Mesenchymal stem cell (in vitro differentiated cells and primary cell): ENCODE data around the gene GYPC.
A peak's percentile ranks its signal among the peaks of the same experiment; 100 is the strongest.
"Not testable (repeated sequence)": the region's sequence is repeated elsewhere in the genome, so short reads cannot be mapped to it uniquely, and the experiment has no call there.

Source experiments
- DNase-seq: peaks from one replicate; pipeline ENCODE4 v3.0.0-alpha.2; 2013
- H2AFZ ChIP-seq: one replicate; pipeline ENCODE4 v1.6.1; 2013; ENCODE audit warnings: low read depth, mild to moderate bottlenecking, control low read depth, inconsistent platforms, low read length, moderate library complexity
- H2AK5ac ChIP-seq: 2 replicates; pipeline ENCODE4 v1.6.1; 2013; ENCODE audit warnings: low read length, moderate library complexity, mild to moderate bottlenecking, inconsistent platforms; ENCODE audit not compliant: severe bottlenecking
- H2BK120ac ChIP-seq: one replicate; pipeline ENCODE4 v1.6.1; 2013; ENCODE audit warnings: low read depth, mild to moderate bottlenecking, inconsistent platforms, low read length, moderate library complexity
- H2BK12ac ChIP-seq, 2 experiments: one replicate each; pipeline ENCODE4 v1.6.1; 2013; ENCODE audit warnings: inconsistent platforms in 2 of 2, low read length in 2 of 2, mild to moderate bottlenecking in 2 of 2, moderate library complexity in 2 of 2, control low read depth in 1 of 2
- H2BK15ac ChIP-seq: one replicate; pipeline ENCODE4 v1.6.1; 2013; ENCODE audit warnings: mild to moderate bottlenecking, low read depth, inconsistent platforms; ENCODE audit not compliant: poor library complexity, severe bottlenecking
- H2BK5ac ChIP-seq: 2 replicates; pipeline ENCODE4 v1.6.1; 2013; ENCODE audit warnings: low read depth, mild to moderate bottlenecking, low read length, control low read depth, inconsistent platforms; ENCODE audit not compliant: poor library complexity, severe bottlenecking
- H3K14ac ChIP-seq, 2 experiments: one replicate each; pipeline ENCODE4 v1.6.1; 2013; ENCODE audit warnings: inconsistent platforms in 2 of 2, low read length in 2 of 2, control low read depth in 1 of 2, mild to moderate bottlenecking in 1 of 2, moderate library complexity in 1 of 2
- H3K18ac ChIP-seq, 2 experiments: one replicate each; pipeline ENCODE4 v1.6.1; 2013; ENCODE audit warnings: inconsistent platforms in 2 of 2, low read length in 2 of 2, control low read depth in 1 of 2, low read depth in 1 of 2, mild to moderate bottlenecking in 1 of 2
- H3K23ac ChIP-seq, 2 experiments: one replicate each; pipeline ENCODE4 v1.6.1; 2013; ENCODE audit warnings: inconsistent platforms in 2 of 2, low read length in 2 of 2, mild to moderate bottlenecking in 2 of 2, moderate library complexity in 2 of 2, control low read depth in 1 of 2
- H3K27ac ChIP-seq: 2 replicates; pipeline ENCODE4 v1.5.1; 2013; ENCODE audit warnings: mild to moderate bottlenecking, moderate library complexity, low read length, control low read depth, inconsistent platforms; ENCODE audit not compliant: poor library complexity, severe bottlenecking
- H3K27me3 ChIP-seq, 2 experiments: 2 replicates each; pipeline versions ENCODE4 v1.6.1 to v1.7.0; 2013; ENCODE audit warnings: low read length in 2 of 2, mild to moderate bottlenecking in 2 of 2, moderate library complexity in 2 of 2, control low read depth in 1 of 2, inconsistent platforms in 1 of 2; ENCODE audit not compliant: control insufficient read depth in 1 of 2, insufficient read depth in 1 of 2
- H3K36me3 ChIP-seq, 2 experiments: 2 replicates each; pipeline versions ENCODE4 v1.6.1 to v1.7.0; 2013; ENCODE audit warnings: low read length in 2 of 2, control low read depth in 1 of 2, inconsistent platforms in 1 of 2, low read depth in 1 of 2, mild to moderate bottlenecking in 1 of 2; ENCODE audit not compliant: insufficient read depth in 2 of 2, control insufficient read depth in 1 of 2
- H3K4ac ChIP-seq, 2 experiments: one replicate each; pipeline ENCODE4 v1.6.1; 2013; ENCODE audit warnings: inconsistent platforms in 2 of 2, low read length in 2 of 2, mild to moderate bottlenecking in 2 of 2, moderate library complexity in 2 of 2, control low read depth in 1 of 2, low read depth in 1 of 2
- H3K4me1 ChIP-seq: 2 replicates; pipeline ENCODE4 v1.6.1; 2013; ENCODE audit warnings: low read depth, low read length, control low read depth; ENCODE audit not compliant: control insufficient read depth, insufficient read depth
- H3K4me2 ChIP-seq: 2 replicates; pipeline ENCODE4 v1.6.1; 2013; ENCODE audit warnings: low read length, mild to moderate bottlenecking, inconsistent platforms; ENCODE audit not compliant: poor library complexity, severe bottlenecking
- H3K4me3 ChIP-seq, 2 experiments: 2 replicates each; pipeline versions ENCODE4 v1.5.1 to v1.7.0; 2013; ENCODE audit warnings: low read length in 2 of 2, mild to moderate bottlenecking in 2 of 2, control low read depth in 1 of 2, low read depth in 1 of 2; ENCODE audit not compliant: insufficient read depth in 1 of 2
- H3K79me1 ChIP-seq: replicated peaks from 2 replicates; pipeline ENCODE4 v1.6.1; 2013; ENCODE audit warnings: mild to moderate bottlenecking, control low read depth, low read length, inconsistent platforms; ENCODE audit not compliant: poor library complexity, severe bottlenecking
- H3K9ac ChIP-seq: 2 replicates; pipeline ENCODE4 v1.7.0; 2013; ENCODE audit warnings: mild to moderate bottlenecking, low read length, moderate library complexity
- H3K9me3 ChIP-seq: 2 replicates; pipeline ENCODE4 v1.7.0; 2013; ENCODE audit warnings: mild to moderate bottlenecking, low read length; ENCODE audit not compliant: control insufficient read depth
- H4K8ac ChIP-seq: one replicate; pipeline ENCODE4 v1.6.1; 2013; ENCODE audit warnings: inconsistent platforms, mild to moderate bottlenecking, low read length, moderate library complexity
- H4K91ac ChIP-seq: one replicate; pipeline ENCODE4 v1.6.1; 2013; ENCODE audit warnings: mild to moderate bottlenecking, low read length, inconsistent platforms
- WGBS: methylation state at CpG from one replicate; pipeline ENCODE4 v1.1.7; 2013; ENCODE audit warnings: mixed read lengths; 5-methylcytosine and 5-hydroxymethylcytosine counted together

The GYPC gene

GRCh38 chr2:126639276-126639675 is 16.7 kb upstream of the GYPC start:
- Histone ChIP-seq H3K9me3 (no peaks in the 10 kb centered on the region), H3K27me3 (peaks cover 0 to 14% of the 10 kb centered on the region in 2 experiments), H2AK5ac (no peak overlapping the region), H3K23ac (no peak overlapping the region), H4K8ac (peak overlapping the region; percentile 17), H3K4me1 (peaks cover 3% of the 10 kb centered on the region), H3K79me1 (no peaks in the 10 kb centered on the region), H3K27ac (no peak overlapping the region), H2BK5ac (no peak overlapping the region), H3K4me3 (no peak overlapping the region), H2AFZ (no peak overlapping the region), H2BK15ac (no peak overlapping the region), H3K4me2 (no peak overlapping the region), H3K4ac (no peak overlapping the region), H4K91ac (no peak overlapping the region), H2BK12ac (peak overlapping the region in 1 of 2 experiments; percentile 47), H3K36me3 (no peaks in the 10 kb centered on the region), H3K9ac (no peak overlapping the region), H3K14ac (no peak overlapping the region), H2BK120ac (no peak overlapping the region), H3K18ac (no peak overlapping the region)
- 80% methylated on average over 2 of the region's 3 CpGs for WGBS
- no peak for DNase-seq

DNA sequence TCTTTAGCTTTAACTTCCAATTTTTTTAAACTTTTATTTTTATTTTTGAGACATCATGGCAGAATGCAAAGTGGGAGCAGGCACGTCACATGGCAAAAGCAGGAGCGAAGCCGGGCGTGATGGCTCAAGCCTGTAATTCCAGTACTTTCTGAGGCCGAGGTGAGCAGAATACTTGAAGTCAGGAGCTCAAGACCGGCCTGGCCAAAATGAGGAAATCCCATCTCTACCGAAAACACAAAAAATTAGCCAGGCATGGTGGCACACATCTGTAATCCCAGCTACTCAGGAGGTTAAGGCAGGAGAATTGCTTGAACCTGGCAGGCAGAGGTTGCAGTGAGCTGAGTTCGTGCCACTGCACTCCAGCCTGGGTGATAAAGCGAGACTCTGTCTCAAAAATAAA is 14.7 kb upstream of the GYPC start:
- not testable (repeated sequence) for H2BK5ac ChIP-seq, H2AK5ac ChIP-seq, H3K36me3 ChIP-seq, H3K4me2 ChIP-seq, H3K18ac ChIP-seq, H2BK120ac ChIP-seq, H2BK12ac ChIP-seq, H4K91ac ChIP-seq, H3K9me3 ChIP-seq, H3K14ac ChIP-seq, H4K8ac ChIP-seq, H3K4ac ChIP-seq, H3K9ac ChIP-seq, H3K27ac ChIP-seq, H3K79me1 ChIP-seq, H3K23ac ChIP-seq, DNase-seq, H2BK15ac ChIP-seq, H3K4me1 ChIP-seq, H2AFZ ChIP-seq, H3K4me3 ChIP-seq
- peaks cover 0 to 19% of the 10 kb centered on the region in 2 experiments for H3K27me3 ChIP-seq
- WGBS = 96% methylated on average over 8 of the region's 9 CpGs

DNA sequence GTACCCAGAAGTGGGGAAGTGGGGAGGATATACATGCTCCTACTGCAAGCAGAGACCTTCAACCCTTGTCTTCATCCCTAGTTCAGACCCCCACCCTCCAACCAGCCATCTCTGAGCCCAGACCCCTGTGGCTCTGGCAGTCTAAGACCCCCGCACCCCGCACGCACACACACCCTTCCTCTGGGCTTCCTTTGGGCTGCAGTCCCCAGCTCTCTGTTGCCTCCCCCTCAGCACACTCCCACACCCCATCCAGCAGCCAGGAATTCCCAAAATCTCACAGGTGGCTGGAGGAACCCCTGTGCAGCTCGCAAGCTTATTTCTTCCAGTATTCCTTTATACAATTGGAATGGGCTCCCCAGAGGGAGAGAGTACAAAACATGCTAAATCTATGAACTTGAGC is 13.9 kb upstream of the GYPC start:
- 86% methylated on average over 4 of the region's 4 CpGs for WGBS

GRCh38 chr2:126643431-126643830 is 12.5 kb upstream of the GYPC start:
- Histone ChIP-seq H3K27me3 (peaks cover 0 to 16% of the 10 kb centered on the region in 2 experiments), H2BK120ac (no peak overlapping the region), H4K91ac (no peak overlapping the region), H3K18ac (no peak overlapping the region), H2BK12ac (peak overlapping the region in 1 of 2 experiments; percentile 49), H3K14ac (no peak overlapping the region), H3K9me3 (no peaks in the 10 kb centered on the region), H3K4me2 (no peak overlapping the region), H4K8ac (no peak overlapping the region), H2AK5ac (no peak overlapping the region), H2BK5ac (no peak overlapping the region), H3K27ac (no peak overlapping the region), H3K23ac (no peak overlapping the region), H3K4me1 (no peaks in the 10 kb centered on the region), H3K4ac (no peak overlapping the region), H3K9ac (no peak overlapping the region), H3K4me3 (no peak overlapping the region), H2BK15ac (no peak overlapping the region), H2AFZ (no peak overlapping the region), H3K36me3 (no peaks in the 10 kb centered on the region), H3K79me1 (no peaks in the 10 kb centered on the region)
- no peak for DNase-seq
- 85% methylated on average over 6 of the region's 6 CpGs for WGBS

More for the DNA sequence above, 13.9 kb upstream of the GYPC start:
- Histone ChIP-seq H3K36me3 (no peaks in the 10 kb centered on the region), H3K27me3 (peaks cover 0 to 19% of the 10 kb centered on the region in 2 experiments), H3K79me1 (no peaks in the 10 kb centered on the region), H3K9me3 (no peaks in the 10 kb centered on the region), H2BK15ac (no peak overlapping the region), H3K4me1 (no peaks in the 10 kb centered on the region), H2BK120ac (no peak overlapping the region), H2AK5ac (no peak overlapping the region), H4K91ac (no peak overlapping the region), H3K4ac (no peak overlapping the region), H3K18ac (no peak overlapping the region), H3K4me2 (no peak overlapping the region), H4K8ac (no peak overlapping the region), H2AFZ (no peak overlapping the region), H3K14ac (peak overlapping the region in 1 of 2 experiments; percentile 64), H3K23ac (no peak overlapping the region), H3K4me3 (no peak overlapping the region), H3K27ac (no peak overlapping the region), H2BK5ac (no peak overlapping the region), H2BK12ac (no peak overlapping the region), H3K9ac (no peak overlapping the region)
- no peak for DNase-seq
